ENCODE data around the gene ATP6V0B. TPM values are rescaled to one million over a fixed set of nuclear protein-coding genes. Genes with fewer than 3 reads are reported as not detected.

ATP6V0B gene
- total and polyA plus RNA-seq, 2 donors (not counting 1 experiment from before 2014, with no cell fraction given): 91.0 to 198 TPM

DNA sequence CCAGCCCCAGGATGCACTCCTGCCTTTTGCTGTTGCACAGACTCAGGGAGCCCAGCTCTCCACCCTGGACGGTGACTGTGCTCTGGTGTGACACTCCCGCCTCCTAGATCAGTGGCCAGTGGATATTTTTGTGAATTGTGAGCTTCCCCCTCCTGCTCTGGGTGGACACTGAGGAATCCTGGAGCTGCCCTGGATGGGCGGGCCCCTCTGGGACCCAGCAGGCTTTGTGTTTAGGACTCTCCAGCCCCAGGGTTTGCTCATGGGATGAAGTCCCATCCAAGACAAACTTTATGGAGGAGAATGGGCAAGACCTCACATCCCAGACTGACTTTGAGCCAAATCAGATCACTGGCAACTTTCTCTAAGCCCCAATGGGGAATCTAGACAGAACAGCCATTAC is 40.4 kb downstream of the ATP6V0B start:
- TF ChIP-seq, protein P1, sequence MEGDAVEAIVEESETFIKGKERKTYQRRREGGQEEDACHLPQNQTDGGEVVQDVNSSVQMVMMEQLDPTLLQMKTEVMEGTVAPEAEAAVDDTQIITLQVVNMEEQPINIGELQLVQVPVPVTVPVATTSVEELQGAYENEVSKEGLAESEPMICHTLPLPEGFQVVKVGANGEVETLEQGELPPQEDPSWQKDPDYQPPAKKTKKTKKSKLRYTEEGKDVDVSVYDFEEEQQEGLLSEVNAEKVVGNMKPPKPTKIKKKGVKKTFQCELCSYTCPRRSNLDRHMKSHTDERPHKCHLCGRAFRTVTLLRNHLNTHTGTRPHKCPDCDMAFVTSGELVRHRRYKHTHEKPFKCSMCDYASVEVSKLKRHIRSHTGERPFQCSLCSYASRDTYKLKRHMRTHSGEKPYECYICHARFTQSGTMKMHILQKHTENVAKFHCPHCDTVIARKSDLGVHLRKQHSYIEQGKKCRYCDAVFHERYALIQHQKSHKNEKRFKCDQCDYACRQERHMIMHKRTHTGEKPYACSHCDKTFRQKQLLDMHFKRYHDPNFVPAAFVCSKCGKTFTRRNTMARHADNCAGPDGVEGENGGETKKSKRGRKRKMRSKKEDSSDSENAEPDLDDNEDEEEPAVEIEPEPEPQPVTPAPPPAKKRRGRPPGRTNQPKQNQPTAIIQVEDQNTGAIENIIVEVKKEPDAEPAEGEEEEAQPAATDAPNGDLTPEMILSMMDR (IDR thresholded peaks at IDR 0.05): no peak
- no peak for TF ChIP-seq EZH2 (IDR thresholded peaks at IDR 0.05; ENCODE audit: borderline replicate concordance, insufficient read depth, low read depth, low read length, poor library complexity, severe bottlenecking)
- DNase-seq: no peak
- Histone ChIP-seq H3K4me1 (ENCODE audit: control insufficient read depth in 2 of 2, insufficient read depth in 2 of 2, low read length in 2 of 2) (no peaks in the 10 kb centered on the region), H3K4me2 (replicated peaks; ENCODE audit: low read depth, low read length, poor library complexity, severe bottlenecking) (no peak overlapping the region), H2AFZ (ENCODE audit: insufficient read depth, low read depth, low read length, poor library complexity, severe bottlenecking) (no peak overlapping the region), H3K27ac (ENCODE audit: low read length in 2 of 2) (no peak overlapping the region), H3K9ac (ENCODE audit: low read length) (no peak overlapping the region), H3K36me3 (replicated peaks in 1 of 2; ENCODE audit: control extremely low read depth in 1 of 2, control insufficient read depth in 1 of 2, extremely low read depth in 1 of 2, insufficient read depth in 2 of 2, low read length in 1 of 2) (no peaks in the 10 kb centered on the region), H3K27me3 (replicated peaks in 1 of 4; ENCODE audit: control extremely low read depth in 1 of 4, control insufficient read depth in 3 of 4, insufficient read depth in 4 of 4, low read length in 3 of 4) (no peaks in the 10 kb centered on the region), H3K9me3 (ENCODE audit: control extremely low read depth in 1 of 3, control insufficient read depth in 2 of 3, insufficient read depth in 1 of 3, low read length in 2 of 3) (no peaks in the 10 kb centered on the region), H3K79me2 (ENCODE audit: control insufficient read depth, insufficient read depth, low read length) (no peaks in the 10 kb centered on the region), H3K4me3 (ENCODE audit: control extremely low read depth in 1 of 5, extremely low read depth in 1 of 5, insufficient read depth in 1 of 5, low read depth in 2 of 5, low read length in 4 of 5) (no peak overlapping the region), H4K20me1 (ENCODE audit: control insufficient read depth, insufficient read depth, low read length, poor library complexity, severe bottlenecking) (no peaks in the 10 kb centered on the region)
- ChIA-PET POLR2A (no interaction called here), CTCF (interaction anchor here (2.5 to 3.6 kb wide), 3 partner anchors 10 to 21 kb away, joined by 8 to 21 read pairs (median 21); partner anchors contain the start of gene SLC6A9)
- H3K27me3 Mint-ChIP-seq: peaks cover 9% of the 10 kb centered on the region
- H3K4me1 Mint-ChIP-seq: no peaks in the 10 kb centered on the region
- no peak for ATAC-seq (ENCODE audit: low read depth)
- no peaks in the 10 kb centered on the region for H3K9me3 Mint-ChIP-seq (ENCODE audit: insufficient read depth)
- no peak overlapping the region for H3K27ac Mint-ChIP-seq
- 100% methylated on average over 1 of the region's 3 CpGs for WGBS (ENCODE audit: insufficient coverage)
- intact Hi-C loops (cut with micrococcal nuclease): no loop called here
- no peak overlapping the region for H3K4me3 Mint-ChIP-seq

- H4K20me1 ChIP-seq (ENCODE audit: control insufficient read depth, insufficient read depth, low read length, poor library complexity, severe bottlenecking): no peaks in the 10 kb centered on the region
- H3K4me3 ChIP-seq (ENCODE audit: control extremely low read depth in 1 of 5, extremely low read depth in 1 of 5, insufficient read depth in 1 of 5, low read depth in 2 of 5, low read length in 4 of 5): no peak overlapping the region
- H3K9me3 Mint-ChIP-seq (ENCODE audit: insufficient read depth): no peaks in the 10 kb centered on the region
- no peak overlapping the region for H3K9ac ChIP-seq (ENCODE audit: low read length)
- POLR2A ChIA-PET: no interaction called here
- no peak for ATAC-seq (ENCODE audit: low read depth)
- H2AFZ ChIP-seq (ENCODE audit: insufficient read depth, low read depth, low read length, poor library complexity, severe bottlenecking): no peak overlapping the region
- intact Hi-C loops (cut with micrococcal nuclease): no loop called here
- no peak for DNase-seq
- no peak overlapping the region for H3K4me3 Mint-ChIP-seq
- CTCF ChIA-PET: interaction anchor here (0.8 to 3.6 kb wide), 4 partner anchors 10 to 25 kb away, joined by 3 to 21 read pairs (median 12); partner anchors contain the start of gene CCDC24
- H3K27me3 ChIP-seq (replicated peaks in 1 of 4; ENCODE audit: control extremely low read depth in 1 of 4, control insufficient read depth in 3 of 4, insufficient read depth in 4 of 4, low read length in 3 of 4): no peaks in the 10 kb centered on the region
- TF ChIP-seq, protein P1 (IDR thresholded peaks at IDR 0.05): no peak
- no peak for TF ChIP-seq EZH2 (IDR thresholded peaks at IDR 0.05; ENCODE audit: borderline replicate concordance, insufficient read depth, low read depth, low read length, poor library complexity, severe bottlenecking)
- H3K27ac ChIP-seq (ENCODE audit: low read length in 2 of 2): no peak overlapping the region
- 94% methylated on average over 20 of the region's 20 CpGs for WGBS (ENCODE audit: insufficient coverage)
- no peaks in the 10 kb centered on the region for H3K4me1 Mint-ChIP-seq
- peaks cover 9% of the 10 kb centered on the region for H3K27me3 Mint-ChIP-seq
- no peaks in the 10 kb centered on the region for H3K4me1 ChIP-seq (ENCODE audit: control insufficient read depth in 2 of 2, insufficient read depth in 2 of 2, low read length in 2 of 2)
- no peaks in the 10 kb centered on the region for H3K79me2 ChIP-seq (ENCODE audit: control insufficient read depth, insufficient read depth, low read length)
- no peaks in the 10 kb centered on the region for H3K9me3 ChIP-seq (ENCODE audit: control extremely low read depth in 1 of 3, control insufficient read depth in 2 of 3, insufficient read depth in 1 of 3, low read length in 2 of 3)
- no peak overlapping the region for H3K4me2 ChIP-seq (replicated peaks; ENCODE audit: low read depth, low read length, poor library complexity, severe bottlenecking)
- H3K27ac Mint-ChIP-seq: no peak overlapping the region
- no peaks in the 10 kb centered on the region for H3K36me3 ChIP-seq (replicated peaks in 1 of 2; ENCODE audit: control extremely low read depth in 1 of 2, control insufficient read depth in 1 of 2, extremely low read depth in 1 of 2, insufficient read depth in 2 of 2, low read length in 1 of 2)
Measured at GRCh38 chr1:44016041-44016889, 41.5 kb downstream of the ATP6V0B start.

All from B cell (primary cell).